GM21619 (cell line): ENCODE data around the gene DNAI1.
"Not testable (repeated sequence)": the region's sequence is repeated elsewhere in the genome, so short reads cannot be mapped to it uniquely, and the experiment has no call there.

Experiments used
- ATAC-seq: cut with Tn5 transposase; IDR thresholded peaks from one replicate; pipeline ENCODE4 v1.9.1; 2021; ENCODE audit not compliant: unreplicated experiment

DNAI1 gene

GRCh38 chr9:34512131-34513078 is 53.8 kb downstream of the DNAI1 start:
- no peak for ATAC-seq

- no peak for ATAC-seq
Measured at GRCh38 chr9:34513567-34514214, 55.1 kb downstream of the DNAI1 start.

GRCh38 chr9:34514401-34514800 is 55.8 kb downstream of the DNAI1 start:
- no peak for ATAC-seq

GRCh38 chr9:34514816-34515215 is 56.2 kb downstream of the DNAI1 start:
- ATAC-seq, result no peak

- no peak for ATAC-seq
Measured at GRCh38 chr9:34515959-34516358, 57.4 kb downstream of the DNAI1 start.

GRCh38 chr9:34517185-34517584 is 58.6 kb downstream of the DNAI1 start:
- ATAC-seq, result no peak

GRCh38 chr9:34518110-34518616 is 59.6 kb downstream of the DNAI1 start:
- no peak for ATAC-seq

GRCh38 chr9:34518896-34519295 is 60.3 kb downstream of the DNAI1 start:
- ATAC-seq, result no peak

- ATAC-seq, result no peak
Measured at GRCh38 chr9:34519321-34520020, 60.9 kb downstream of the DNAI1 start.

GRCh38 chr9:34520096-34520495 is 61.5 kb downstream of the DNAI1 start:
- ATAC-seq, result no peak

GRCh38 chr9:34520505-34521385 is 62.1 kb downstream of the DNAI1 start:
- ATAC-seq, result no peak

GRCh38 chr9:34521406-34522045 is 62.9 kb downstream of the DNAI1 start:
- no peak for ATAC-seq

GRCh38 chr9:34522091-34522887 is 63.7 kb downstream of the DNAI1 start:
- ATAC-seq, result no peak

- peak; percentile 82 for ATAC-seq
Measured at GRCh38 chr9:34522971-34523797, 64.6 kb downstream of the DNAI1 start, which contains the start of gene ENHO. Gene ENHO (minus strand): TSS chr9:34522990. CDS start chr9:34521695, 1,295 bp downstream.

- ATAC-seq, result no peak
Measured at GRCh38 chr9:34524349-34524748, 65.7 kb downstream of the DNAI1 start.

- no peak for ATAC-seq
Measured at GRCh38 chr9:34526026-34526425, 67.4 kb downstream of the DNAI1 start.

GRCh38 chr9:34532041-34532440 is 73.4 kb downstream of the DNAI1 start:
- not testable (repeated sequence) for ATAC-seq

- no peak for ATAC-seq
Measured at GRCh38 chr9:34536685-34537084, 78.1 kb downstream of the DNAI1 start.
